GM12891 (cell line): ENCODE data around the gene TNFRSF21.

Experiments used
- PAX5 ChIP-seq: IDR thresholded peaks from 2 replicates; pipeline ENCODE4 v1.6.1; 2011; ENCODE audit warnings: low read length, moderate library complexity, mild to moderate bottlenecking; ENCODE audit not compliant: insufficient read depth, severe bottlenecking
- POLR2A ChIP-seq: IDR thresholded peaks from 2 replicates; pipeline ENCODE4 v1.6.1; 2011; ENCODE audit warnings: low read depth, low read length, control low read depth
- POLR2AphosphoS5 ChIP-seq: IDR thresholded peaks from 2 replicates; pipeline ENCODE4 v1.6.1; 2011; ENCODE audit warnings: low read depth, low read length, control low read depth

GRCh38 chr6:47344022-47344421 lies 34.3 kb upstream of the TNFRSF21 start:
- no peak for TF ChIP-seq POLR2AphosphoS5
- no peak for TF ChIP-seq POLR2A
- no peak for TF ChIP-seq PAX5
